Suprapubic skin (tissue), 3 donors: ENCODE data around the gene TLL1.

Experiments used
- CTCF ChIP-seq, 2 donors: fragments of 200-600 bp in 1 of 2; fragments of 450-650 bp in 1 of 2; sonication (generic) in 1 of 2; IDR thresholded peaks; one replicate each; pipeline ENCODE4 v1.5.1; 2016 to 2019; ENCODE audit warnings: antibody characterized with exemption in 2 of 2, mild to moderate bottlenecking in 1 of 2, moderate library complexity in 1 of 2
- EP300 ChIP-seq: sonication (generic); formaldehyde crosslinking; IDR thresholded peaks from one replicate; pipeline ENCODE4 v1.6.1; 2017; ENCODE audit warnings: antibody characterized with exemption
- POLR2A ChIP-seq, 2 donors: fragments of 450-650 bp; IDR thresholded peaks; one replicate each; pipeline ENCODE4 v1.6.1; 2017; ENCODE audit warnings: antibody characterized with exemption in 2 of 2, mild to moderate bottlenecking in 2 of 2, moderate library complexity in 2 of 2

- TF ChIP-seq CTCF (IDR thresholded peaks at IDR 0.05) (no peak), POLR2A (IDR thresholded peaks at IDR 0.05) (no peak), EP300 (no peak)
These were observed 92.5 kb downstream of the TLL1 start for GRCh38 chr4:165965503-165965902.
